Daoy (cell line): Measurements from ENCODE around the gene IPO9. TPM values are rescaled to one million over a fixed set of nuclear protein-coding genes. Genes with fewer than 3 reads are reported as not detected.
"Not testable (repeated sequence)": the region's sequence is repeated elsewhere in the genome, so short reads cannot be mapped to it uniquely, and the experiment has no call there.

ENCODE experiments used
- DNase-seq: peaks from one replicate; pipeline ENCODE4 v3.0.0-alpha.2; 2015; ENCODE audit warnings: low read depth
- total RNA-seq: library from RNA; depleted of rRNA; stranded (reverse); fragments of >200 nt; shearing (Covaris generic); gene quantifications from 2 replicates; pipeline ENCODE4 v1.2.3, GENCODE V29; 2014

Gene IPO9
- total RNA-seq, 1 experiment from 2014 or later, result 22.4 TPM

- no peak for DNase-seq
Observed at GRCh38 chr1:201809876-201810275, 19.1 kb upstream of the IPO9 start.

GRCh38 chr1:201810466-201811216 is 18.3 kb upstream of the IPO9 start:
- no peak for DNase-seq

- no peak for DNase-seq
Observed at GRCh38 chr1:201813226-201813625, 15.7 kb upstream of the IPO9 start.

GRCh38 chr1:201816309-201816854 is 12.6 kb upstream of the IPO9 start:
- DNase-seq, result no peak

GRCh38 chr1:201818971-201819750 is 9.8 kb upstream of the IPO9 start:
- DNase-seq, result no peak

- DNase-seq, result no peak
Observed at GRCh38 chr1:201820413-201820812, 8.5 kb upstream of the IPO9 start.

GRCh38 chr1:201825245-201825644 is 3.7 kb upstream of the IPO9 start:
- DNase-seq, result no peak

- DNase-seq, result peak; percentile 36
Observed at GRCh38 chr1:201826830-201827229, 2.1 kb upstream of the IPO9 start.

- no peak for DNase-seq
Observed at GRCh38 chr1:201827321-201828216, 1.4 kb upstream of the IPO9 start.

- peak; percentile 35 for DNase-seq
Observed at GRCh38 chr1:201828217-201828819, 639 bp upstream of the IPO9 start.

- DNase-seq, result no peak
Observed at GRCh38 chr1:201831371-201831770, 2.4 kb downstream of the IPO9 start.

GRCh38 chr1:201834621-201835020 is 5.7 kb downstream of the IPO9 start:
- DNase-seq, result no peak

GRCh38 chr1:201838381-201838780 is 9.4 kb downstream of the IPO9 start:
- no peak for DNase-seq

GRCh38 chr1:201839089-201839488 is 10.1 kb downstream of the IPO9 start:
- not testable (repeated sequence) for DNase-seq

GRCh38 chr1:201840055-201840454 is 11.1 kb downstream of the IPO9 start:
- no peak for DNase-seq

- DNase-seq, result no peak
Observed at GRCh38 chr1:201840490-201840889, 11.5 kb downstream of the IPO9 start.

- DNase-seq, result no peak
Observed at GRCh38 chr1:201841265-201841912, 12.4 kb downstream of the IPO9 start.

GRCh38 chr1:201842472-201843027 is 13.6 kb downstream of the IPO9 start:
- DNase-seq, result no peak

- no peak for DNase-seq
Observed at GRCh38 chr1:201845331-201846083, 16.6 kb downstream of the IPO9 start.

GRCh38 chr1:201847150-201847549 is 18.2 kb downstream of the IPO9 start:
- no peak for DNase-seq
